Heart right ventricle (tissue), 16 donors: ENCODE data around the gene MYO10. TPM values are rescaled to one million over a fixed set of nuclear protein-coding genes. Genes with fewer than 3 reads are reported as not detected.

ENCODE experiments used
- ATAC-seq, 8 donors: fragments of 200-7000 bp; cut with Tn5 transposase; one replicate each; pipeline ENCODE4 v1.9.1; 2020; ENCODE audit warnings: mild to moderate bottlenecking in 8 of 8, moderate library complexity in 8 of 8, moderate number of reproducible peaks in 1 of 8
- DNase-seq, 2 donors: peaks; one replicate each; pipeline ENCODE4 v3.0.0-alpha.2; 2020
- H3K27ac ChIP-seq, 10 donors: fragments of 200-600 bp; sonication (generic) in 2 of 10; one replicate each; pipeline versions ENCODE4 v1.5.0 to v1.8.0; 2020 to 2022; ENCODE audit warnings: mild to moderate bottlenecking in 3 of 10
- H3K27me3 ChIP-seq, 7 donors: fragments of 200-600 bp; one replicate each; pipeline ENCODE4 v1.8.0; 2021 to 2022; ENCODE audit warnings: mild to moderate bottlenecking in 2 of 7
- H3K36me3 ChIP-seq, 9 donors: fragments of 200-600 bp; sonication (generic) in 1 of 9; one replicate each; pipeline versions ENCODE4 v1.5.0 to v1.8.0; 2020 to 2022; ENCODE audit warnings: mild to moderate bottlenecking in 2 of 9
- H3K4me1 ChIP-seq, 9 donors: fragments of 200-600 bp; sonication (generic) in 1 of 9; one replicate each; pipeline versions ENCODE4 v1.5.0 to v1.8.0; 2020 to 2022; ENCODE audit warnings: mild to moderate bottlenecking in 4 of 9
- H3K4me3 ChIP-seq, 10 donors: fragments of 200-600 bp; sonication (generic) in 2 of 10; one replicate each; pipeline versions ENCODE4 v1.5.0 to v1.8.0; 2020 to 2022; ENCODE audit warnings: mild to moderate bottlenecking in 7 of 10, moderate library complexity in 2 of 10
- H3K9me3 ChIP-seq, 11 donors: fragments of 200-600 bp in 10 of 11; sonication (generic) in 2 of 11; one replicate each; pipeline versions ENCODE4 v1.5.0 to v1.8.0; 2013 to 2022; ENCODE audit warnings: mild to moderate bottlenecking in 2 of 11, control low read depth in 1 of 11, moderate library complexity in 1 of 11
- CTCF ChIP-seq, 9 donors: fragments of 200-600 bp; sonication (generic) in 2 of 9; IDR thresholded peaks; one replicate each; pipeline versions ENCODE4 v1.5.0 to v1.8.0; 2021 to 2022; ENCODE audit warnings: antibody characterized with exemption in 9 of 9, mild to moderate bottlenecking in 5 of 9, moderate library complexity in 1 of 9
- WGBS, 2 donors: extraction: QIAGEN DNeasy Blood & Tissue Kit; methylation state at CpG; one replicate each; pipeline ENCODE4 v1.1.7; 2013; ENCODE audit warnings: inconsistent platforms in 1 of 2; 5-methylcytosine and 5-hydroxymethylcytosine counted together
- intact Hi-C, 10 donors: fragments of 100-400 bp; cut with DNase I; formaldehyde crosslinking; loops; one replicate each; pipeline versions ENCODE4 v1.11.1 to v1.14.2; 2022
- polyA plus RNA-seq, 2 donors: library from polyadenylated mRNA; stranded (reverse); fragments of 200-250 nt; gene quantifications; one replicate each; pipeline ENCODE4 v1.2.3, GENCODE V29; 2013
- total RNA-seq, 10 donors: library from RNA; stranded (reverse); fragmentation: NEBNext Ultra II Directional in 3 of 10; extraction: Animal tissue kit (Norgen Biotek cat#: 25700) in 3 of 10; gene quantifications; one replicate each; pipeline versions ENCODE4 v1.2.1 to v1.2.4, GENCODE V29; 2021 to 2023
- donor health status: Arrhythmogenic right ventricular cardiomyopathy.
- donor health status: ischemic (EF 13 %, LVEDD 7.1; RV severe dilation, severe dysfunction).
- donor health status: healthy with polysubstance abuse.
- donor health status: DM: no; HTN: yes; CAD: no.
- donor health status: DM: no; HTN: no; CAD: no.
- donor health status: ischemic (EF 25% LVEDD 6.9; RV normal size, moderate dysfunction).
- donor health status: ischemic (EF 25% LVEDD 5.7; RV mildly dilated, moderate dysfunction).
- donor health status: healthy.
- donor health status: DM: yes; HTN: yes; CAD: no.
- donor health status: Ischemic cardiomyopathy.
- donor health status: ischemic (EF 35%, LVEDD 5.7; RV mildly dilated, moderate dysfunction).
- donor health status: nonischemic (EF 11% LVEDD 7.7; RV severe dilation, severe dysfunction).
- donor health status: DM: yes; HTN: yes; CAD: no.
- donor health status: PGD.
- donor health status: ischemic (EF 29% LVEDD 5.4; RV normal size, mild dysfunction).
- donor health status: nonischemic (EF 23%, LVEDD 6.1; RV moderate dilation, normal function).

Gene MYO10
- total and polyA plus RNA-seq, 12 donors, result 1.2 to 8.2 (median 4.6) TPM

GRCh38 chr5:16701134-16702099 lies 234.7 kb downstream of the MYO10 start:
- TF ChIP-seq CTCF (IDR thresholded peaks at IDR 0.05), result no peak
- Histone ChIP-seq H3K4me3 (no peak overlapping the region), H3K4me1 (peaks cover 0 to 14% (median 0%) of the 10 kb centered on the region in 9 donors), H3K36me3 (peaks cover 0 to 46% (median 0%) of the 10 kb centered on the region in 9 donors), H3K27me3 (no peaks in the 10 kb centered on the region), H3K27ac (no peak overlapping the region), H3K9me3 (no peaks in the 10 kb centered on the region)
- no peak for DNase-seq
- peak in 2 of 8 donors; percentile 33 to 53 for ATAC-seq
- intact Hi-C loops, result no loop called here
- 95 to 97% methylated on average over 48 of the region's 48 CpGs for WGBS, 2 donors

GRCh38 chr5:16700081-16700480 lies 236.0 kb downstream of the MYO10 start:
- Histone ChIP-seq H3K36me3 (peaks cover 0 to 46% (median 0%) of the 10 kb centered on the region in 9 donors), H3K9me3 (no peaks in the 10 kb centered on the region), H3K4me1 (peaks cover 0 to 11% (median 0%) of the 10 kb centered on the region in 9 donors), H3K4me3 (no peak overlapping the region), H3K27me3 (no peaks in the 10 kb centered on the region), H3K27ac (no peak overlapping the region)
- 66 to 71% methylated on average over 8 of the region's 8 CpGs for WGBS, 2 donors
- intact Hi-C loops, result no loop called here
- DNase-seq, result no peak
- no peak for TF ChIP-seq CTCF (IDR thresholded peaks at IDR 0.05)
- no peak for ATAC-seq

- WGBS, 2 donors, result 84 to 85% methylated on average over 4 of the region's 4 CpGs
- Histone ChIP-seq H3K27ac (no peak overlapping the region), H3K36me3 (peaks cover 0 to 42% (median 0%) of the 10 kb centered on the region in 9 donors), H3K9me3 (no peaks in the 10 kb centered on the region), H3K4me1 (peaks cover 0 to 7% (median 0%) of the 10 kb centered on the region in 9 donors), H3K27me3 (no peaks in the 10 kb centered on the region), H3K4me3 (no peak overlapping the region)
- intact Hi-C loops, result loop anchor here in 2 of 10 donors (10.0 kb wide), 1 partner anchor 499 kb away; no protein-coding TSS in a partner anchor
- DNase-seq, result no peak
- TF ChIP-seq CTCF (IDR thresholded peaks at IDR 0.05), result no peak
- no peak for ATAC-seq
These were observed 240.3 kb downstream of the MYO10 start for GRCh38 chr5:16695779-16696178.

- Histone ChIP-seq H3K9me3 (no peaks in the 10 kb centered on the region), H3K4me1 (no peaks in the 10 kb centered on the region), H3K4me3 (no peak overlapping the region), H3K27me3 (no peaks in the 10 kb centered on the region), H3K36me3 (peaks cover 0 to 47% (median 0%) of the 10 kb centered on the region in 9 donors), H3K27ac (no peak overlapping the region)
- no peak for ATAC-seq
- no peak for DNase-seq
- WGBS, 2 donors, result 64 to 66% methylated on average over 2 of the region's 2 CpGs
- intact Hi-C loops, result loop anchor here in 2 of 10 donors (10.0 kb wide), 1 partner anchor 501 kb away; no protein-coding TSS in a partner anchor
- no peak for TF ChIP-seq CTCF (IDR thresholded peaks at IDR 0.05)
These were observed 242.2 kb downstream of the MYO10 start for GRCh38 chr5:16693879-16694278.
